T-helper 2 cell treated with Interferon-gamma antibody and Interleukin-4, amounts not matched to agents 5 μg/mL and 100 μg/mL, for 36 hours (primary cell): ENCODE results near the gene PHC2.

Experiments
- DNase-seq: peaks from one replicate; pipeline ENCODE4 v3.0.0; 2021; ENCODE audit warnings: low spot score
- H3K27ac Mint-ChIP-seq: one replicate; pipeline ENCODE4 v1.8.0; 2021; ENCODE audit warnings: mild to moderate bottlenecking, mixed read lengths
- H3K27me3 Mint-ChIP-seq: one replicate; pipeline ENCODE4 v1.8.0; 2021; ENCODE audit warnings: low read depth, mixed read lengths
- H3K36me3 Mint-ChIP-seq: one replicate; pipeline ENCODE4 v1.8.0; 2021; ENCODE audit warnings: low read depth, mixed read lengths
- H3K4me1 Mint-ChIP-seq: one replicate; pipeline ENCODE4 v1.8.0; 2021; ENCODE audit warnings: low read depth, mixed read lengths
- H3K4me3 Mint-ChIP-seq: one replicate; pipeline ENCODE4 v1.8.0; 2022; ENCODE audit warnings: mild to moderate bottlenecking, moderate library complexity, mixed read lengths
- H3K9me3 Mint-ChIP-seq: one replicate; pipeline ENCODE4 v1.8.0; 2021; ENCODE audit warnings: mixed read lengths

Gene PHC2

GRCh38 chr1:33346927-33347649 lies 83.8 kb downstream of the PHC2 start:
- H3K36me3 Mint-ChIP-seq = peaks cover 28% of the 10 kb centered on the region
- peak overlapping the region; percentile 71 for H3K27ac Mint-ChIP-seq
- peaks cover 48% of the 10 kb centered on the region for H3K4me1 Mint-ChIP-seq
- H3K27me3 Mint-ChIP-seq = peaks cover 3% of the 10 kb centered on the region
- DNase-seq = no peak
- no peaks in the 10 kb centered on the region for H3K9me3 Mint-ChIP-seq
- H3K4me3 Mint-ChIP-seq = peak overlapping the region; percentile 89

- H3K27ac Mint-ChIP-seq = peak overlapping the region; percentile 71
- peaks cover 28% of the 10 kb centered on the region for H3K36me3 Mint-ChIP-seq
- no peaks in the 10 kb centered on the region for H3K9me3 Mint-ChIP-seq
- DNase-seq = no peak
- H3K27me3 Mint-ChIP-seq = peaks cover 3% of the 10 kb centered on the region
- H3K4me1 Mint-ChIP-seq = peaks cover 48% of the 10 kb centered on the region
- H3K4me3 Mint-ChIP-seq = peak overlapping the region; percentile 89
Measured at GRCh38 chr1:33346533-33346926, 84.4 kb downstream of the PHC2 start.

- H3K27ac Mint-ChIP-seq = no peak overlapping the region
- H3K4me3 Mint-ChIP-seq = no peak overlapping the region
- no peaks in the 10 kb centered on the region for H3K27me3 Mint-ChIP-seq
- no peaks in the 10 kb centered on the region for H3K9me3 Mint-ChIP-seq
- no peak for DNase-seq
- H3K4me1 Mint-ChIP-seq = peaks cover 35% of the 10 kb centered on the region
- H3K36me3 Mint-ChIP-seq = peaks cover 34% of the 10 kb centered on the region
Measured at GRCh38 chr1:33344896-33345560, 85.9 kb downstream of the PHC2 start.

- peaks cover 37% of the 10 kb centered on the region for H3K4me1 Mint-ChIP-seq
- H3K36me3 Mint-ChIP-seq = peaks cover 34% of the 10 kb centered on the region
- H3K4me3 Mint-ChIP-seq = no peak overlapping the region
- DNase-seq = no peak
- no peaks in the 10 kb centered on the region for H3K9me3 Mint-ChIP-seq
- H3K27ac Mint-ChIP-seq = no peak overlapping the region
- H3K27me3 Mint-ChIP-seq = no peaks in the 10 kb centered on the region
Measured at GRCh38 chr1:33343539-33343938, 87.4 kb downstream of the PHC2 start.

GRCh38 chr1:33342041-33342723 lies 88.7 kb downstream of the PHC2 start:
- H3K27me3 Mint-ChIP-seq = no peaks in the 10 kb centered on the region
- peaks cover 33% of the 10 kb centered on the region for H3K4me1 Mint-ChIP-seq
- H3K27ac Mint-ChIP-seq = no peak overlapping the region
- peaks cover 29% of the 10 kb centered on the region for H3K36me3 Mint-ChIP-seq
- no peak for DNase-seq
- no peaks in the 10 kb centered on the region for H3K9me3 Mint-ChIP-seq
- no peak overlapping the region for H3K4me3 Mint-ChIP-seq

GRCh38 chr1:33341190-33341589 lies 89.7 kb downstream of the PHC2 start:
- no peak for DNase-seq
- Mint-ChIP-seq H3K27me3 (no peaks in the 10 kb centered on the region), H3K4me3 (no peak overlapping the region), H3K9me3 (no peaks in the 10 kb centered on the region), H3K36me3 (peaks cover 20% of the 10 kb centered on the region), H3K27ac (no peak overlapping the region), H3K4me1 (peaks cover 23% of the 10 kb centered on the region)

GRCh38 chr1:33339413-33339812 lies 91.5 kb downstream of the PHC2 start:
- Mint-ChIP-seq H3K4me1 (peaks cover 24% of the 10 kb centered on the region), H3K27ac (no peak overlapping the region), H3K9me3 (no peaks in the 10 kb centered on the region), H3K36me3 (peaks cover 17% of the 10 kb centered on the region), H3K4me3 (no peak overlapping the region), H3K27me3 (no peaks in the 10 kb centered on the region)
- no peak for DNase-seq

- no peak overlapping the region for H3K4me3 Mint-ChIP-seq
- H3K27me3 Mint-ChIP-seq = no peaks in the 10 kb centered on the region
- no peak overlapping the region for H3K27ac Mint-ChIP-seq
- peaks cover 18% of the 10 kb centered on the region for H3K4me1 Mint-ChIP-seq
- no peak for DNase-seq
- no peaks in the 10 kb centered on the region for H3K9me3 Mint-ChIP-seq
- peaks cover 17% of the 10 kb centered on the region for H3K36me3 Mint-ChIP-seq
Measured at GRCh38 chr1:33338440-33339211, 92.3 kb downstream of the PHC2 start.

GRCh38 chr1:33338048-33338439 lies 92.9 kb downstream of the PHC2 start:
- DNase-seq = no peak
- H3K9me3 Mint-ChIP-seq = no peaks in the 10 kb centered on the region
- peaks cover 18% of the 10 kb centered on the region for H3K36me3 Mint-ChIP-seq
- no peaks in the 10 kb centered on the region for H3K27me3 Mint-ChIP-seq
- peaks cover 16% of the 10 kb centered on the region for H3K4me1 Mint-ChIP-seq
- H3K27ac Mint-ChIP-seq = peak overlapping the region; percentile 10
- no peak overlapping the region for H3K4me3 Mint-ChIP-seq

GRCh38 chr1:33337441-33337840 lies 93.5 kb downstream of the PHC2 start:
- Mint-ChIP-seq H3K9me3 (no peaks in the 10 kb centered on the region), H3K36me3 (peaks cover 18% of the 10 kb centered on the region), H3K4me3 (no peak overlapping the region), H3K4me1 (peaks cover 13% of the 10 kb centered on the region), H3K27ac (no peak overlapping the region), H3K27me3 (no peaks in the 10 kb centered on the region)
- DNase-seq = no peak

- Mint-ChIP-seq H3K4me1 (peaks cover 13% of the 10 kb centered on the region), H3K27me3 (no peaks in the 10 kb centered on the region), H3K36me3 (peaks cover 26% of the 10 kb centered on the region), H3K27ac (no peak overlapping the region), H3K4me3 (no peak overlapping the region), H3K9me3 (no peaks in the 10 kb centered on the region)
- DNase-seq = no peak
Measured at GRCh38 chr1:33336580-33336979, 94.3 kb downstream of the PHC2 start.

GRCh38 chr1:33335020-33335419 lies 95.9 kb downstream of the PHC2 start:
- H3K4me3 Mint-ChIP-seq = no peak overlapping the region
- peaks cover 13% of the 10 kb centered on the region for H3K4me1 Mint-ChIP-seq
- no peak for DNase-seq
- no peak overlapping the region for H3K27ac Mint-ChIP-seq
- H3K36me3 Mint-ChIP-seq = peaks cover 22% of the 10 kb centered on the region
- no peaks in the 10 kb centered on the region for H3K27me3 Mint-ChIP-seq
- no peaks in the 10 kb centered on the region for H3K9me3 Mint-ChIP-seq

GRCh38 chr1:33334081-33334552 lies 96.8 kb downstream of the PHC2 start:
- Mint-ChIP-seq H3K27me3 (no peaks in the 10 kb centered on the region), H3K36me3 (peaks cover 27% of the 10 kb centered on the region), H3K4me1 (peaks cover 13% of the 10 kb centered on the region), H3K9me3 (no peaks in the 10 kb centered on the region), H3K4me3 (no peak overlapping the region), H3K27ac (no peak overlapping the region)
- DNase-seq = no peak
